ENCODE data around the gene CCDC61. TPM values are rescaled to one million over a fixed set of nuclear protein-coding genes. Genes with fewer than 3 reads are reported as not detected.

The CCDC61 gene
- total and polyA plus RNA-seq, 2 donors (not counting 1 experiment from before 2014, with no cell fraction given), result 20.6 to 30.1 TPM

DNA sequence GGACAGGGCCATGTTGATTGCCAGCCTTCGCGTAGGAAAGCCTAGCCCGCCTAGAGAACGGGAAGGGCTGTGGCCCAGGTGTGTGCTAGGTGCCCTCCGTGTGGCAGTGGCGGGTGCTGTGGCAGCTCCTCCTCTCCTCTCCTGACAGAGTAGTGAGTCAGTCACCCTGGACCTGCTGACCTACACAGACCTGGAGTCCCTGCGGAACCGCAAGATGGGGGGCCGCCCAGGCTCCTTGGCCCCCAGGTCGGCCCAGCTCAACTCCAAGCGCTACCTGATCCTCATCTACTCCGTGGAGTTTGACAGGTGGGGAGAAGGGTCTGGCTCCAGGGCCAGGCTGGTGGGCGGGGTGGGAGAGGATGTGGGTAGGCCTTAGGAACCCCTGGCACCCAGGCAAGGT lies 11.1 kb downstream of the CCDC61 start:
- Histone ChIP-seq H2AFZ (ENCODE audit: insufficient read depth, low read depth, low read length, poor library complexity, severe bottlenecking) (no peak overlapping the region), H3K9me3 (ENCODE audit: control extremely low read depth in 1 of 3, control insufficient read depth in 2 of 3, insufficient read depth in 1 of 3, low read length in 2 of 3) (no peaks in the 10 kb centered on the region), H3K36me3 (replicated peaks in 1 of 2; ENCODE audit: control extremely low read depth in 1 of 2, control insufficient read depth in 1 of 2, extremely low read depth in 1 of 2, insufficient read depth in 2 of 2, low read length in 1 of 2) (peaks cover 3 to 9% of the 10 kb centered on the region in 2 experiments), H4K20me1 (ENCODE audit: control insufficient read depth, insufficient read depth, low read length, poor library complexity, severe bottlenecking) (peaks cover under 1% of the 10 kb centered on the region), H3K79me2 (ENCODE audit: control insufficient read depth, insufficient read depth, low read length) (peaks cover 6% of the 10 kb centered on the region), H3K4me3 (ENCODE audit: control extremely low read depth in 1 of 5, extremely low read depth in 1 of 5, insufficient read depth in 1 of 5, low read depth in 2 of 5, low read length in 4 of 5) (no peak overlapping the region), H3K9ac (ENCODE audit: low read length) (no peak overlapping the region), H3K4me2 (replicated peaks; ENCODE audit: low read depth, low read length, poor library complexity, severe bottlenecking) (no peak overlapping the region), H3K27ac (ENCODE audit: low read length in 2 of 2) (no peak overlapping the region), H3K4me1 (ENCODE audit: control insufficient read depth in 2 of 2, insufficient read depth in 2 of 2, low read length in 2 of 2) (no peaks in the 10 kb centered on the region), H3K27me3 (replicated peaks in 1 of 4; ENCODE audit: control extremely low read depth in 1 of 4, control insufficient read depth in 3 of 4, insufficient read depth in 4 of 4, low read length in 3 of 4) (no peaks in the 10 kb centered on the region)
- Mint-ChIP-seq H3K9me3 (ENCODE audit: insufficient read depth) (no peaks in the 10 kb centered on the region), H3K27ac (no peak overlapping the region), H3K27me3 (no peaks in the 10 kb centered on the region), H3K4me3 (no peak overlapping the region), H3K4me1 (no peaks in the 10 kb centered on the region)
- 97% methylated on average over 13 of the region's 13 CpGs for WGBS (ENCODE audit: insufficient coverage)
- POLR2A ChIA-PET, result no interaction called here
- ATAC-seq (ENCODE audit: low read depth) (no peak), DNase-seq (no peak)
- CTCF ChIA-PET, result interaction anchor here (1.2 kb wide), 1 partner anchor 22 kb away, joined by 6 read pairs; no protein-coding TSS in a partner anchor
- intact Hi-C loops (cut with micrococcal nuclease), result no loop called here
- no peak for TF ChIP-seq EZH2 (IDR thresholded peaks at IDR 0.05; ENCODE audit: borderline replicate concordance, insufficient read depth, low read depth, low read length, poor library complexity, severe bottlenecking)
- TF ChIP-seq, protein P1, sequence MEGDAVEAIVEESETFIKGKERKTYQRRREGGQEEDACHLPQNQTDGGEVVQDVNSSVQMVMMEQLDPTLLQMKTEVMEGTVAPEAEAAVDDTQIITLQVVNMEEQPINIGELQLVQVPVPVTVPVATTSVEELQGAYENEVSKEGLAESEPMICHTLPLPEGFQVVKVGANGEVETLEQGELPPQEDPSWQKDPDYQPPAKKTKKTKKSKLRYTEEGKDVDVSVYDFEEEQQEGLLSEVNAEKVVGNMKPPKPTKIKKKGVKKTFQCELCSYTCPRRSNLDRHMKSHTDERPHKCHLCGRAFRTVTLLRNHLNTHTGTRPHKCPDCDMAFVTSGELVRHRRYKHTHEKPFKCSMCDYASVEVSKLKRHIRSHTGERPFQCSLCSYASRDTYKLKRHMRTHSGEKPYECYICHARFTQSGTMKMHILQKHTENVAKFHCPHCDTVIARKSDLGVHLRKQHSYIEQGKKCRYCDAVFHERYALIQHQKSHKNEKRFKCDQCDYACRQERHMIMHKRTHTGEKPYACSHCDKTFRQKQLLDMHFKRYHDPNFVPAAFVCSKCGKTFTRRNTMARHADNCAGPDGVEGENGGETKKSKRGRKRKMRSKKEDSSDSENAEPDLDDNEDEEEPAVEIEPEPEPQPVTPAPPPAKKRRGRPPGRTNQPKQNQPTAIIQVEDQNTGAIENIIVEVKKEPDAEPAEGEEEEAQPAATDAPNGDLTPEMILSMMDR (IDR thresholded peaks at IDR 0.05), result no peak

Data from B cell (primary cell).